Stimulated activated CD8-positive, alpha-beta memory T cell treated with anti-CD3 and anti-CD28 coated beads, Interleukin-7, amount 100 ng/mL, for 48 hours (primary cell): ENCODE measurements around the gene HDAC4.

Experiments
- DNase-seq, 2 donors: peaks; one replicate each; pipeline ENCODE4 v3.0.0-alpha.2; 2020; ENCODE audit warnings: low read depth in 1 of 2; ENCODE audit errors: extremely low read depth in 1 of 2

Gene HDAC4

GRCh38 chr2:239259603-239260298 lies 141.1 kb downstream of the HDAC4 start:
- DNase-seq: no peak

- DNase-seq: no peak
Measured at GRCh38 chr2:239259173-239259572, 141.6 kb downstream of the HDAC4 start.

DNA sequence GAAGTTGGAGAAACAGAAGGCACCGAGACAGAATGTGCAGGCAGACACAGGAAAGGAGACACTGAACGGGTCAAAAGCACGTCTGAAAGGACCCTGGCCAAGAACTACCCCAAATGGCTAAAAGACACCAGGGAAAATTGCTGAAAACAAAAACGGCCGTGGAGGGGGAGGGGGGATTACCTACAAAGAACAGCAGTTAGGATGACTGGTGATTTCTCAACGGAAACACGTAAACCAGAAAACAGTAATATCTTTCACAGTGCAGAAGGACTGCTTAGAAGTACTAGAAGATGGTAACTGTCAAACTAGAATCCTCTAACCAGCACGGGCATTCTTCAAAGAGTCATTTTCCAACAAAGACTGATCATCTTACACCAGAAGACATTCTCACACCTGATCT lies 142.6 kb downstream of the HDAC4 start:
- DNase-seq: no peak

DNA sequence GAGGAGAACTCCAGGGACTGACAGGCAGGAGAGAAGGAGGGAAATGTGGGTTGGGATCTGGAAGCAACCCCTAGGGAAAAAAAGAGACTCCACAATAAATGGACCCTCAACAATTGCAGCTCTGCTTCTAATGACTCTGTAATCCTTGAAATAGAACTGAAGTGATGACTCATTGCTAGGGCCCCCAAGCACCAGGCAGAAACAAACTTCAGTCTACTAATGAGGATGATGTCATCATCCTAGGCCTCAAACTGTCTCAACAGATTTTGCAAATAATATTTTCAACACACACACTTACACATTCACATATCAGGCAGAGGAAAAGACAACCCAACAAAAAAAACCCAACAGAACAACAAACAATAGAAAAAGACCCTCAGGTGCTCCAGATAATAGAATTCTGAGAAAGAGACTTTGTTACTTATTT lies 143.3 kb downstream of the HDAC4 start:
- no peak for DNase-seq

DNA sequence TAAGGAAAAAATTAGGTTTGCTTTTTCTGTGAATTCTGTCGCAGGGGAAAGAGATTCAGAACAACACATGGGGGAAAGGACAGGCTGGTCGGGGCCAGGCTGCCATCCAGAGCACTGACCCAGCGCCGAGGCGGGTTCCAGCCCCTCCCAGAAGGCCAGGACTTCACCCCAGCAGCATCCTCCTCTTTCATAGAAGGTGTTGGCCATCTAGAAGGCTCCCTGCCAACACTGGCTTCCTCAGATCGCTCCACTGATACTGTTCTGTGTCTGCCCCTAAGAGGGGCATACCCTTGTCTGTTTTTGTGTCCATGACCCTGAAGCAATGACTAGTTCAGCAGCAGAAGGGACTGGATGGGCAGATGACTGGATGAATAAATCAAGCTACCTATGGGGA lies 144.5 kb downstream of the HDAC4 start:
- no peak for DNase-seq

- DNase-seq: no peak
Measured at GRCh38 chr2:239255628-239256349, 145.0 kb downstream of the HDAC4 start.

DNA sequence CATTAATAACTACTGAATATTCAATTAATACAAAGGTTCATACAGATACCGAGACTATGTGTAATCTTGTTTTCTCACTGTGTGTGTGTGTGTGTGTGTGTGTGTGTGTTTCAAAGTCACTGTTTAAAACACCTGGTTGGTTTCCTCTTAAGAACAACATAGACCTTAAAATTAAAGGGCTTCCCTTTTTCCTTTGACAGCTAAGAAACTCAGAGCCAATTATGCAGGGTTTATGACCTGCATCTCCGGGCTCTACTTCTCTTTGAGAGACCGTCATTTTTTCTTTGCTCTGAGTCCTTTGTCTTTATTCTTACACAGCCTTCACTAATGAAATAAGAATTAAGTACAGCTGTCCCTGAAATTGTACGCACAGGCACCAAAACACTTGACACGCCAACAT lies 145.6 kb downstream of the HDAC4 start:
- DNase-seq: no peak

GRCh38 chr2:239253701-239254436 lies 147.0 kb downstream of the HDAC4 start:
- no peak for DNase-seq

- no peak for DNase-seq
Measured at GRCh38 chr2:239253264-239253663, 147.6 kb downstream of the HDAC4 start.

DNA sequence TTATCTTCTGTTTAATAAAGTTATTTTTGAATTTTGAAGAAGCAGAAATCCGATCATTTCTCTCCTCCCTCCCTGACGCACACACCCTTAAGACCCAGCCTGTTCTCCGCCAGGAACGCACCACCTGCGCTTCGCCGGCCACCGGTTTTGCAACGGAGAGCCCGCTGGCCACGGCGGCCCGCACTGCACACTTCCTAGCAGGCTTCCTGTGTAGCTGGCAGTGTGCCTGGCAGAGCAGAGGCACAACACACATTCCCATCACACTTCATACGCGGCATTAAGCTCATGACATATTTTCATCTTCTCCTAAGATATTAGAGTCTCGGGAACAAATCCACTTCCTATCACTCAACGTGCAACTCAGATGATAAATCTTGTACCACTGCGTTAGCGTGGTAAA lies 148.0 kb downstream of the HDAC4 start:
- no peak for DNase-seq

GRCh38 chr2:239252393-239252792 lies 148.4 kb downstream of the HDAC4 start:
- DNase-seq: no peak

GRCh38 chr2:239251971-239252370 lies 148.8 kb downstream of the HDAC4 start:
- DNase-seq: no peak

DNA sequence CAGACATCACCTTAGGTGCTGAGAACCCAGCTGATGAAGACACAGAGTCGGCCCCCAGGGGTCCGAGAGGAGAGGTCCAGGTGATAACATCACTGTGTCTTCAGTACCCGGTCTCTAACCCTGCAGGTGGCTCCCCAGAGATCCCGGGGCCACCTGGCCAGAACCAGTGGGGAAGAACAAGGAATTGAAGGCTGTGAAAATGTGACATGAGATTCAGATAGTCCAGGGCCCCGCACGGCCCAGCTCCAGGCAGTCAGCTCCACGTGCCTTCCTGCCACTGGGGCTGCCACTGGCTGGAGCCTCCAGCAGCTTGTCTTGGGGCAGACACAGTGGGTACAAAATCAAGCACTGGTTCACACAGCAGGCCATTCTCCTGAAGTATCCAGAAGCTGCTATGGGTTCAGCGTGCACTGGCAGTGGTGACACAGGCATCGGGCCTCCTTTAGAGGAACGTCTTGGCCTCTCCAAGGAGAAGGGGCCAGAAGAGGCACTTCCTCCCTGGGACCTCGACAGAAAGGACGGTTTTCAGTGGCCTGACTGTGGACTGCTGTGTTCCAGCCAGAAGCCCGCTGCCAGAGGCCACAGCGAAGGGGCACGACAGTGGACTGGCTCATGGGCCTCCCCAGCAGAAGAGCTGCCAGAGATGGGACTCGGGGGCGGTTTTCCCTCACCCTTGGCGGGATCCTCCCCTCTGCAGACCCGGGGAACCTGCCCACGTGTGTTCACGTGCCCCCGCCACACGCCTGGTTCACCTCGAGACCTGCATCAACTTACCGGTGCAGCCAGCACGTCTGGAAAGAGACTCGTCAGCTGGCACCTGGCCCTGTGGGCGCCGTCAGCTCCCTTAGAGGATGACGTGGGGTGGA lies 150.4 kb downstream of the HDAC4 start:
- no peak for DNase-seq

DNA sequence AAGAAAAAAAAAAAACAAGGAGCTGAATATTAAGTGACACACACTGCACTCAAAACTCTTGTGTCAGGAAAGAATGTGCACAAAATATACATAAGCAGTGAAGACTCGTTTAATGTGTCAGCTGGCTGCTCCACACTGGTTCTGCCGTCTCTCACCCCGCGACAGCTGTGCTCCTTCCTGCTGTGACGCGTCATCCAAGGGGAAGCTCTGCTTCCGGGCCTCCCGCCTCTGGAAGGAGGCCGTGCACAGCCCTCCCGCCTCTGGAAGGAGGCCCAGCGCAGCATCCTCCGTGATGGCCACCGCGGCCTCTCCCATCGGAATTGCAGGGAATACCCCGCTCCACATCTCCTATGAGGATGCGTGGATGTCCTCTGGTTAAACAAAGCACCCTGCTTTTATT lies 151.0 kb downstream of the HDAC4 start:
- no peak for DNase-seq

GRCh38 chr2:239249048-239249447 lies 151.8 kb downstream of the HDAC4 start:
- DNase-seq: no peak

GRCh38 chr2:239247401-239248245 lies 153.2 kb downstream of the HDAC4 start:
- DNase-seq: no peak

DNA sequence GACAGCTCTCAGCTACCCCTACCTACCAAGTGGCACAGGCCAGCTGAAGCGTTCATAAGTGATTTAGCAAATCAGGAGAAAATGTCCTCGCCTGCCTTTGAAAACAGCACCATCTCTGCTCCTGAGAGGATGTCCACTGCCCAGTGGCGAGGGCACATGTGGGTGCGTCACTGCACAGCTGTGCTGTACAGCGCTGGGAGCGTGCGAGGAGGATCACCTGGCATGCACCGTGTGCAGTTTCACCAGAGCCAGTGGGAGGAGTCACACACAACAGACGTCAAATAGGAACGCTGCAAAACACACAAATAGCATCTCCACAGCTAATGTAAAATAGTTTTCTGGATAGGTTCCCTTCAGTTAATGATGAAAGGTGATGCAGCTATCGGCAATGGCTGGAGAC lies 154.1 kb downstream of the HDAC4 start:
- DNase-seq: no peak

DNA sequence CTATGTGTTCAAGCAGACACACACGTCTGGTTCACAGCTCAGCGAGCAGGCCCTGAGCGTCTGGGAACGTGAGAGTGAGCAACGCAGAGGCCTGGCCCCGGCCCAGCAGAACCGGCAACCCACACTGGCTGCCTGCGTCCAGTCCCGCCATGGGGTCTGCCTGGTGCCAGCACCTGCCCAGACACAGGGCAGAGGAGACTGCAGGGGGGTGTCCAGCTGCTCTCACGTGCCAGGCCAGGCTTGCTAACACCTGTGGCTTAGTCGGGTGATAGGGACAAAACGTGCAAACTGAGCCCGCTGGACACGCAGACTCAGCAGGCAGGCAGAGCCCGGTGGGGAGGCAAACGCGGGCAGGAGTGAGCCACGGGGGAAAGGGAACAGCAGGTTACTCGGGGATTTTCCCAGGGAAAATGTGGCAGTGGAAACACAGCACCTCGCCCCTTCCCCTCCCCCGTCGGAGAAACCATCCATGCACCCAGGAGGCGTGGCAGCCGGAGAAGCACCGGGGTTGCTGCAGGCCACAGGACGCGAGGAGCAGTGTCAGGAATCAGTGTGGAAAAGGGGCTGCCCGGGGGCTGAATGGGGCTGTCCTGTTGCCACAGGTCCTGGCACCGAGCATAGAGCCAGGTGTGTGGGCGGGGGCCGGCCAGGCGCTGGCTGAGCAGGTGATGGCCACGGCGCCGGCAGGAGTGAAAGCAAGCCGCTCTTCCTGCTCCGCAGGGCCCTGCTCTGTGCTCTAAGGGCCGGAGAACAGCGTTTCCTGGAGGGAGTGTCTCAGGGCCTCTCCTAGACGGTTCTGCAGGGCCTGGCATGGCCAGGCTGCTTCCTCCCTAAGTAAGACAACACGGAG lies 154.7 kb downstream of the HDAC4 start:
- no peak for DNase-seq

DNA sequence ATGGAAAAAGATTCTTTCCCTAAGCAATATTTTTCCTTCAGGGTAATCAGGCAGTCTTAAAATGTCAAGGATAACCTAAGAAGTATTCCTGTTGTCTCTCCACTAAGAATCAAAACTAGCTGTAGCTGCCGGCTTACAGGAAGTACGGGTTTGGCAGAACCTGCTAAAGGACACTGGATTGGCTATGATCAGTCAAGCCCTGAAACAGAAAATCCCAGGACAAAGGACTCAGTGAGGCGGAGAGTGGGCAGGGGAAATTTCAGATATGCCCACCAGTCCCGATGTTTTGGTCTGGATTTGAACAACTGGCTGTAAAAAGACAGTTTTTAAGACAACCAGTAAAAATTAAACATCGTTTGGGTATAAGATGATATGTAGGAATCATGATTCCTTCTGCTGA lies 155.7 kb downstream of the HDAC4 start:
- no peak for DNase-seq
